Loucy (cell line): ENCODE results near the gene TSHR.
A peak's percentile ranks its signal among the peaks of the same experiment; 100 is the strongest.

Experiments
- H2AFZ ChIP-seq: fragments of 200-600 bp; sonication (generic); 2 replicates; pipeline ENCODE4 v1.6.0; 2016; ENCODE audit warnings: antibody characterized with exemption, mild to moderate bottlenecking, low read length, moderate library complexity
- H3F3A ChIP-seq: fragments of 200-600 bp; 2 replicates; pipeline ENCODE4 v1.6.0; 2016; ENCODE audit warnings: antibody characterized with exemption, low read depth, mild to moderate bottlenecking
- H3K27me3 ChIP-seq: fragments of 200-600 bp; sonication (generic); 2 replicates; pipeline ENCODE4 v1.6.1; 2014; ENCODE audit warnings: low read length, mild to moderate bottlenecking; ENCODE audit not compliant: insufficient read depth, poor library complexity, severe bottlenecking
- H3K36me3 ChIP-seq: fragments of 200-600 bp; sonication (generic); 2 replicates; pipeline ENCODE4 v1.6.1; 2016; ENCODE audit warnings: low read length; ENCODE audit not compliant: insufficient read depth
- H3K4me1 ChIP-seq: fragments of 200-600 bp; sonication (generic); 2 replicates; pipeline ENCODE4 v1.5.1; 2014; ENCODE audit warnings: low read length, mild to moderate bottlenecking; ENCODE audit not compliant: insufficient read depth, poor library complexity, severe bottlenecking
- H3K4me2 ChIP-seq: fragments of 200-600 bp; sonication (generic); 2 replicates; pipeline ENCODE4 v1.6.0; 2014; ENCODE audit warnings: antibody characterized with exemption, low read length, low read depth, mild to moderate bottlenecking; ENCODE audit not compliant: poor library complexity, severe bottlenecking
- H3K4me3 ChIP-seq: fragments of 200-600 bp; sonication (generic); 2 replicates; pipeline ENCODE4 v1.5.1; 2014; ENCODE audit warnings: low read length, mild to moderate bottlenecking, mixed read lengths; ENCODE audit not compliant: poor library complexity, severe bottlenecking
- H3K79me2 ChIP-seq: fragments of 200-600 bp; sonication (generic); 2 replicates; pipeline ENCODE4 v1.6.1; 2014; ENCODE audit warnings: low read length; ENCODE audit not compliant: insufficient read depth
- H3K9ac ChIP-seq: fragments of 200-600 bp; sonication (generic); 2 replicates; pipeline ENCODE4 v1.6.0; 2014; ENCODE audit warnings: mild to moderate bottlenecking, low read depth, low read length, moderate library complexity; ENCODE audit not compliant: poor library complexity, severe bottlenecking
- H3K9me2 ChIP-seq: fragments of 200-600 bp; sonication (generic); replicated peaks from 2 replicates; pipeline ENCODE4 v1.6.1; 2016; ENCODE audit warnings: low read depth, low read length, mixed read lengths
- H3K9me3 ChIP-seq: fragments of 200-600 bp; sonication (generic); 2 replicates; pipeline ENCODE4 v1.6.1; 2014; ENCODE audit warnings: mild to moderate bottlenecking, antibody characterized with exemption, low read length, low read depth; ENCODE audit not compliant: insufficient read depth
- H4K20me1 ChIP-seq: fragments of 200-600 bp; sonication (generic); 2 replicates; pipeline ENCODE4 v1.6.0; 2014; ENCODE audit warnings: antibody characterized with exemption, low read length, mild to moderate bottlenecking; ENCODE audit not compliant: insufficient read depth, poor library complexity, severe bottlenecking
- CTCF ChIP-seq: fragments of 200-600 bp; sonication (generic); conservative IDR thresholded peaks from 2 replicates; pipeline ENCODE4 v1.5.1; 2014; ENCODE audit warnings: mild to moderate bottlenecking, antibody characterized with exemption, low read length
- EZH2phosphoT487 ChIP-seq: fragments of 200-600 bp; IDR thresholded peaks from 2 replicates; pipeline ENCODE4 v1.6.1; 2018; ENCODE audit warnings: antibody characterized with exemption, mild to moderate bottlenecking, moderate library complexity, borderline replicate concordance

Gene TSHR

GRCh38 chr14:80977221-80977620 is 21.8 kb downstream of the TSHR start:
- TF ChIP-seq EZH2phosphoT487 (no peak), CTCF (peak; percentile 53)
- Histone ChIP-seq H3K9ac (peak overlapping the region; percentile 66), H3F3A (peaks cover 8% of the 10 kb centered on the region), H2AFZ (peak overlapping the region; percentile 31; the same call in 1 of the 2 replicates), H4K20me1 (no peaks in the 10 kb centered on the region), H3K9me2 (no peaks in the 10 kb centered on the region), H3K36me3 (no peaks in the 10 kb centered on the region), H3K9me3 (no peaks in the 10 kb centered on the region), H3K79me2 (no peaks in the 10 kb centered on the region), H3K4me1 (peaks cover 47% of the 10 kb centered on the region), H3K4me2 (peak overlapping the region; percentile 63), H3K27me3 (no peaks in the 10 kb centered on the region), H3K4me3 (no peak overlapping the region)

GRCh38 chr14:80978403-80978802 is 23.0 kb downstream of the TSHR start:
- H3K4me1 ChIP-seq = peaks cover 47% of the 10 kb centered on the region
- peak overlapping the region; percentile 63 for H3K4me2 ChIP-seq
- no peaks in the 10 kb centered on the region for H3K9me2 ChIP-seq
- TF ChIP-seq CTCF (no peak), EZH2phosphoT487 (no peak)
- H3K36me3 ChIP-seq = no peaks in the 10 kb centered on the region
- H2AFZ ChIP-seq = 0 out of 2 replicates have a peak overlapping the region, but pooled peaks have one; percentile 22
- H3K9ac ChIP-seq = peak overlapping the region; percentile 66
- no peaks in the 10 kb centered on the region for H3K9me3 ChIP-seq
- H3K27me3 ChIP-seq = no peaks in the 10 kb centered on the region
- H4K20me1 ChIP-seq = no peaks in the 10 kb centered on the region
- H3K4me3 ChIP-seq = peak overlapping the region; percentile 19
- H3F3A ChIP-seq = peaks cover 8% of the 10 kb centered on the region
- H3K79me2 ChIP-seq = no peaks in the 10 kb centered on the region

GRCh38 chr14:80979951-80980350 is 24.5 kb downstream of the TSHR start:
- H3K27me3 ChIP-seq = no peaks in the 10 kb centered on the region
- H3K4me2 ChIP-seq = no peak overlapping the region
- no peak overlapping the region for H2AFZ ChIP-seq
- H3K79me2 ChIP-seq = no peaks in the 10 kb centered on the region
- no peaks in the 10 kb centered on the region for H3K9me3 ChIP-seq
- no peaks in the 10 kb centered on the region for H3K36me3 ChIP-seq
- no peak for TF ChIP-seq EZH2phosphoT487
- TF ChIP-seq CTCF = no peak
- H3K4me1 ChIP-seq = peaks cover 47% of the 10 kb centered on the region
- peaks cover 8% of the 10 kb centered on the region for H3F3A ChIP-seq
- H3K9ac ChIP-seq = no peak overlapping the region
- H3K9me2 ChIP-seq = no peaks in the 10 kb centered on the region
- no peaks in the 10 kb centered on the region for H4K20me1 ChIP-seq
- H3K4me3 ChIP-seq = no peak overlapping the region
